Mucosa of gallbladder (tissue), 1 donor: ENCODE data around the gene ALDOB. TPM values are rescaled to one million over a fixed set of nuclear protein-coding genes. Genes with fewer than 3 reads are reported as not detected.

Source experiments
- DNase-seq: peaks from one replicate; pipeline ENCODE4 v3.0.0-alpha.2; 2020; ENCODE audit warnings: low spot score
- total RNA-seq: library from RNA; stranded (reverse); gene quantifications from one replicate; pipeline ENCODE4 v1.2.1, GENCODE V29; 2021
- donor health status: DM: no; HTN: no; CAD: no.

ALDOB gene
- total RNA-seq, 1 donor from 2014 or later = 265 TPM

GRCh38 chr9:101427358-101427757, 8.2 kb downstream of the ALDOB start:
- no peak for DNase-seq

- peak; percentile 86 for DNase-seq
These were observed 13.9 kb downstream of the ALDOB start for GRCh38 chr9:101421653-101422065.

- no peak for DNase-seq
These were observed 15.7 kb downstream of the ALDOB start for GRCh38 chr9:101419863-101420262.

- DNase-seq = no peak
These were observed 16.8 kb downstream of the ALDOB start for GRCh38 chr9:101418518-101419430.

GRCh38 chr9:101417977-101418376, 17.6 kb downstream of the ALDOB start:
- DNase-seq = no peak

GRCh38 chr9:101417389-101417788, 18.2 kb downstream of the ALDOB start:
- no peak for DNase-seq

- DNase-seq = no peak
These were observed 20.0 kb downstream of the ALDOB start for GRCh38 chr9:101415578-101415977.

- no peak for DNase-seq
These were observed 20.7 kb downstream of the ALDOB start for GRCh38 chr9:101414839-101415238.

GRCh38 chr9:101409079-101409477, 26.5 kb downstream of the ALDOB start:
- DNase-seq = no peak

GRCh38 chr9:101408374-101409078, 27.0 kb downstream of the ALDOB start:
- DNase-seq = no peak

- DNase-seq = no peak
These were observed 31.9 kb downstream of the ALDOB start for GRCh38 chr9:101403516-101404285.

- no peak for DNase-seq
These were observed 35.5 kb downstream of the ALDOB start for GRCh38 chr9:101400120-101400519.

GRCh38 chr9:101399643-101399970, 36.0 kb downstream of the ALDOB start:
- no peak for DNase-seq

- DNase-seq = no peak
These were observed 36.5 kb downstream of the ALDOB start for GRCh38 chr9:101398930-101399642.

GRCh38 chr9:101398068-101398929, 37.3 kb downstream of the ALDOB start, which contains the start of the genes MRPL50 and ZNF189:
Gene MRPL50 (minus strand): TSS chr9:101398618. CDS start chr9:101398592, 26 bp downstream.
Gene ZNF189 (plus strand): TSS chr9:101398851. CDS start chr9:101399157, 306 bp downstream.
- DNase-seq = peak; percentile 99

GRCh38 chr9:101397746-101398067, 37.9 kb downstream of the ALDOB start:
- no peak for DNase-seq

GRCh38 chr9:101394687-101395086, 40.9 kb downstream of the ALDOB start:
- DNase-seq = no peak

- DNase-seq = no peak
These were observed 42.4 kb downstream of the ALDOB start for GRCh38 chr9:101393135-101393534.

- no peak for DNase-seq
These were observed 47.0 kb downstream of the ALDOB start for GRCh38 chr9:101388507-101388993.

- no peak for DNase-seq
These were observed 47.6 kb downstream of the ALDOB start for GRCh38 chr9:101387871-101388506.
